ENCODE measurements around the gene ELOVL6.
"Not testable (repeated sequence)": the region's sequence is repeated elsewhere in the genome, so short reads cannot be mapped to it uniquely, and the experiment has no call there.

ELOVL6 gene

DNA sequence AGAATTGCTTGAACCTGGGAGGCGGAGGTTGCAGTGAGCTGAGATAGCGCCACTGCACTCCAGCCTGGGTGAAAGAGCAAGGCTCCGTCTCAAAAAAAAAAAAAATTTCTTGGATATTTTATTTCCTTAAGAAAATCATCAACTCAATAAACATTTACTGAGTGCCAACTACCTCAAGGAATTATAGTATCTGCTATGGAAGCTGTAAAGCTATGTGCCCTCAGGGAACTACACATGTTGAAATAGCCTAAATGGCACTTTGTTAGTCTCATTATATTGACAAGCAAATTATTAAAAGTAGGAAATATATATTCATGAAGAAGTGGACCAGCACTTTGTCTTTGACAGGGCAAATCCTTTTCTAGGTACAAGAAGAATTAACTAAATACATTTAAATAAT is 40.8 kb downstream of the ELOVL6 start:
- DNase-seq = no peak

DNA sequence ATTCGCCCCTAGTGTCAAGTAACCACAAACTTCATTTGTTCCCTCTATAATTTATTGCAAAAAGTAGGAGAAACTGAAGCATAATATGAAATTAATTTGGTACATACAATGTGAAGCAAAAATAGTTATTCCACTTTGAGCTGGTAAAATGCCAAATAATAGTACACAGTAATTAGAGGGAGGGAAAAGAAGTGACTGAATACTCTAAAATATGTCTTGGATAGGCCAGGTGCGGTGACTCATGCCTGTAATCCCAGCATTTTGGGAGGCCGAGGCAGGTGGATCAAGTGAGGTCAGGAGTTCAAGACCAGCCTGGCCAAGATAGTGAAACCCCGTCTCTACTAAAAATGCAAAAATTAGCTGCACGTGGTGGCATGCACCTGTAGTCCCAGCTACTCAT is 41.2 kb downstream of the ELOVL6 start:
- not testable (repeated sequence) for DNase-seq

DNA sequence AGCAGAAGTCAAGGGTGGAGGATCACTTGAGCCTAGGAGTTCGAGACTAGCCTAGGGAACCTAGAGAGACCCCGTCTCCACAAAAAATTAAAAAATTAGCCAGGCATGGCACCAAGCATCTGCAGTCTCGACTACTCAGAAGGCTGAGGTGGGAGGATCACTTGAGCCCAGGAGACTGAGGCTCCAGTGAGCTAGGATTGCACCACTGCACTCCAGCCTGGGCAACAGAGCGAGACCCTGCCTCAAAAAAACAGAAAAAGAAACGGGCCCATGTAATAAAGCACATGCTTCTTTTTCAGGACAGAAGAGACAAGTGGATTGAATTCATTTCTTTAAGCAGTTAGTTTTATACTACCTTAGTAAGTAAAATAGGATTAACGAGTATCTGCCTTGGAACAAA is 42.0 kb downstream of the ELOVL6 start:
- no peak for DNase-seq

DNA sequence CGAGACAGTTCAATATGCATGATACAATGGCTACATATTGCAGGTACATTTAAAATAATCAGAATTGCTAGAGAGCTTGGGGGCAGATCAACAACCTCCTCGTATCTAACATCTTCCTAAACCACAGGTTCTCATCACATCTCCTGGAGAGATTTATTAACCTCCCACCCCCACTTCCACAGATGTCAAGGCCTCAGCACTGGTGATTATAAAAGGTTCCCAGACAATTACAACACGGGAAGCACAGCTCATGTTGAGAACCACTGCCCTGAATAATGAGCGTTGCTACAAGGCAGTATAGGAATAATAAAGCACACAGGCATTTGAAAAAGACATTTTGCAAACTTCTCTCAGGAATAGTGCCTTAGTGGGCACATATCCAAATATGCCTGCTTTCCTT is 42.8 kb downstream of the ELOVL6 start:
- DNase-seq = no peak

DNA sequence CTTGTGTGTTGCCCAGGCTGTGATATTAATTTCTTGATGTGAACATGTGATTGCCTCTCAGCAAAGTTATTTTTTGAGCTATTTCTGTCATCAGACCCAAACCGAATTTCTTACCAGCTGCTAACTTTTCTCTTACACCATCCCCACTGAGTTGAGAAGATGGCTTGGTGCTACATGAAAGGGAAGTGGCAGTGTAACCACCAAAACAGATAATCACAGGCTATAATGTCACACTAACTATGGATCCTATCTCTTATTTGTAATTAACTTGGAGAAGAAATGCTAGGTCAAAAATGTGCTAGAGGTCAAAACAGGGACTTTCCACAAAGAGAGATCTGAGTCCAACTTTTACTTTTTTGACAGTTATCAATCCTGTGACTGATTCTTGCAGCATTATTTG is 43.8 kb downstream of the ELOVL6 start:
- no peak for DNase-seq

DNA sequence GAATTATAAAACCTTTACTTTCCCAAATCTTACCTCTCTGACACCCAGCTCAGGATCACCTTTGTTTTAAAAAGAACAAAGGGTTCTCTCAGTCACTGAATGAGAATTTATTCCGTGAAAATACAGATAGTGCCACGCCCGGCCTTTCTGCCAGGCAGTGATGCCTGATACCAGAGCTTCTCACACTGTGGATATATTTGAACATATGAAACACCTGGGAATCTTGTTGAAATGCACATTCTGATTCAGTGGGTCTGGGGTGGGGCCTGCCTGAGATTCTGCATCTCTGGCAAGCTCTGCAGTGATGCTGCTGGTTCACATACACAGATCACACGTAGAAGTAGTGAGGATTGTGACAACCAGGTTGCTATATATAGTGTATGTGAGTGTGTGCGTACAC is 46.0 kb downstream of the ELOVL6 start:
- no peak for DNase-seq

DNA sequence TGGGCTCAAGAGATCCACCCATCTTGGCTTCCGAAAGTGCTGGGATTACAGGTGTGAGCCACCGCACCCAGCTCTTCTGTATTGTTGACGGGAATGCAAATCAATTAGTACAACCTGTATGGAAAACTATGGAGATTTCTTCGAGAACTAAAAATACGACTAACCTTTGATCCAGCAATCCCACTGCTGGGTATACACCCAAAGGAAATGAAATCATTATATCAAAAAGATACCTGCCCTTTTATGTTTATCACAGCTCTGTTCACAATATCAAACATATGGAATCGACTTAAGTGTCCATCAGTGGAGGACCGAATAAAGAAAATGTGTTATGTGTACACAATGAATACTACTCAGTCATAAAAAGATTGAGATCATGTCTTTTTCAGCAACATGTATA is 49.3 kb downstream of the ELOVL6 start:
- DNase-seq = no peak

DNA sequence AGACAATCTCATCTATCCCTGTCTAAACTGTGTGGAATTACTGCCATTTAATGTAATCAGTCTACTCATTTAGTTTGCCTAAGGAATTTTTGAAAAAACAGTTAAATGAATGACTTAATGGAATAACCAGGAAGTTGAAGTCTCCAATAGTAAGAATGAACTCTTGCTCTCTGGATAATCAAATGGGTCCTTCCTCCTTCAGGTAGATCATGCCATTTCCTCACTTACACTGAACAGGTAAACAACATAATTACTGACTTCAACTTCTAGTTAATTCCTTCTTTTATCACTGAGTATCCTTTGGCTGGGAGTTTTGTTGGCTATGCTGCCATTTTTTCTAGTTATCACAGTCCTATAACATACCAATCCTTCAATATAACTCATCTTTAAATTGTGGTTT is 56.0 kb downstream of the ELOVL6 start:
- DNase-seq = no peak

DNA sequence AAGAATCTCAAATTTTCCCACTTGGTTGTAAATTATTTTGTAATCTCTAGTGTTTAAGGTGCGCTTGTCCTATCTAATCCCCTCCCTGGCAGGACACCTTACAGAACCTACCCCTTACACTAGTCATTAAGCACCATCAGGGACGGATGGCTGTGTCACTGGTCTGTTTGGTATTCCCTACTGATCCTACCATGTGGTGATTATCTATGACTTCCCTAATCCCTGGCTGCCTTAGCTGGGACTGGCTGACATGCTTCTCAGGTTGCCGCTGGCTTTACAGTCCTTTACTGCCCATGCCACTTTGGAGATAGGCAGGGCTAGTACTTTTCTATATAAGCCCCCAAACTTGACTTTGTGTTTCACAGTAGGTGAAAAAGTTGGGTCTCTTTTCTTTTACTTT is 58.6 kb downstream of the ELOVL6 start:
- DNase-seq = no peak

DNA sequence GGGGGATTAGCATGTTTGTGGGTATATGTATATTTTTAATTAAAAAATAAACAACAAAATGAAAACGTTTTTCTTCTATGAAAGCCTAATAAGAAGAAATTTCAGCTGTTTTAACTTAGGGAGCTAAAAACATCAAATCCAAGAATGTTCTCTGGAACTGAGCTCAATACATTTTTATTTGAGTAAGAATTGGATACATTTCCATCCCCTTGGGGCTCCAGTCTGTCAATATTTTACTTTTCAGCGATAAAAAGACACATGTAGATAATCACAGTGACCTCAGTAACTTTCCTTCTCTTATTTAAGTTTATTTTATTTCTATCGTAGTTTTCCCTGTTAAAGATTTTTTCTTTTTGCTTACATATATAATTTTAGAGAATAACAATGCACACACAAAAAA is 59.3 kb downstream of the ELOVL6 start:
- no peak for DNase-seq

DNA sequence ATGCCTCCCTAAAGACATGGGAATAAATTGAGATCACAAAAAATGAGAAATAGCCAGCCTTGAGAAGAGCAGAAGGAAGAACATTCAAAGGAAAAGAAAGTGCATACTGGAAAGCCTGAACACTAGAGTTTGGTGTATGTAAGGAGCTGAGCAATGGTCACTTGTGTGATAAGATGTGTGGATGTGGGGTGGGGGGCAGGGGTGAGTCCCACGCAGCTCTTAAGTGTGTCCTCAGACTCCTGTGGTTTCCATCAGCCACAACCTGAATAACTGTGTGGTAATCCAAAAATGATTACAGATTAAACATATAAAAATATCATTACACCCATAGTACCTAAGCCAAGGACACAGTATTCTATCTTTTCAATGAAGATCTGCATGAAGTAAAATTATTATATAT is 59.9 kb downstream of the ELOVL6 start:
- DNase-seq = no peak

DNA sequence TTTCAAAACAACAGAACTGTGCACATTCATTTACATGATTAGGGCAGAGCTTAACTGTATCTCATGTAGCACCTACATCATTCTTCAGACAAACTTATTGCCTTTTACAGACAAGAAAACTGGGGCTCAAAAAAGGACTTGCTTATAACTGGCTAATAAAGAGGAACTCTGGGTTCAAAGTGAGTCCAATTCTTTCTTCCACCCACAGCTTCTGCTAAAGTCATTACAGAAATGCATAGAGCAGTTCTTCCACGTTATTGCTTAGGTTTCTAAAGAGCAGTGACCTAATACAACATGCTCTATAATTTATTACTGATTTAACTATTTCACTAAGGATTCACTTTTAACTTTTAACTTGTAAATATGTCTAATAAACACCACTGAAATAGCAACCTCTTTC is 60.6 kb downstream of the ELOVL6 start:
- no peak for DNase-seq

DNA sequence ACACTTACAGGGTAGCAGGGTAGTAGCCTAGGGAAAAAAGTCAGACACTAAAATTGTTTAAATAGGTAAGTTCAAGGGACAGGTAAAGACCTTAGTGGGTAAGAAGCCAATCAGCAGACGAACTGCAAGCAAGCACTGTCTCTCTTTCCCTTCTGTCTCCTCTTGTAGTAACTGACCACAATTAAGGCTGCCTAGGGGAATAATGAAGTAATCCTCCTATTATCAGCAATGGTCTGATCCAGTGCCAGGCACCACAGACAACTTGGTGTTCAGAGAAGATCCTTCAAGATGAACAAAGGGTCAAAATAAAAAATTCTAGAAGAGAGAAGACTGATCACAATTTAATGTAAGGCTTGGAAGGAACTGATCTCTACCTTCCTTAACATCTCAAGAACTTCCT is 62.9 kb downstream of the ELOVL6 start:
- no peak for DNase-seq

DNA sequence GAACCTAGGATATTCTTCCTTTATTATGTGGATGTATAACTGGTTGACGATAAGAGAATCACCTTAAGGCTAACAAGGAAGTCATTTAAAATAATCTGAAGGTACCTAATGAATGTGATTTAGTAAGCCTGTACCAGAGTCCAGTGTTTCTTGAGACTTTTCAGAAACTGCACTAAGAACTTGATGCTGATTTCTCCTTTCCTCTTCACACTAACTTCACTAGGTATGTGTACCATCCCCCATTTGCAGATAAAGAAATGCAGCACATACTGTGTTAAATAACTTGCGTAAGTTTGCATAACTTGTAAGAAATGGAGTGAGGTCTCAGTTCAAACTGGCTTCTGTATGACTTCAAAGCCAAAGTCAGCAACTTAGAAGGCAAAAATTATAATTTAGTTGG is 63.3 kb downstream of the ELOVL6 start:
- DNase-seq = no peak

DNA sequence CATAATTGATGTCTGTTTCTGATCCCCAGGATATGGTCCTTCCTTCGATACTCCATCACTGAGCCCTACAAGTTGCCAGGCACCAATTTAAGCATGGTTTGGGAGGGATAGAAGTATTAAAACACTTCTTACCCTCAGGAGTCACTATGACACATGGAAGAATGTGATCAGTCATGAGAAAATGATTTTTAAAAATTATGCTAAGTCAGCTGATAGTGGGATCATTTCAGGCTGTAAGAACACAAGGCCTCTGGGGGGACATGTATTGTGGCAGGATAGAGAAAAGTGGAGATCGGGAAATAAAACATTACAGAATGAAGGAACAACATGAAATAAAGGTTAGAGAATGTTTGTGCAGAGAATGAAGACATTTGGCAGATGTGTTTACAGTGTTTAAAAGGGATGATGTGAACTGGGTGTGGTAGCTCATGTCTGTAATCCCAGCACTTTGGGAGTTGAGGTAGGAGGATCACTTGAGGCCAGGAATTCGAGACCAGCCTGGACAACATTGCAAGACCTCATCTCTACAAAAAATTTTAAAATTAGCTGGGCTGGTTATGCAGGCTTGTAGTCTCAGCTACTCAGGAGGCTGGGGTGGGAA is 64.0 kb downstream of the ELOVL6 start:
- no peak for DNase-seq

DNA sequence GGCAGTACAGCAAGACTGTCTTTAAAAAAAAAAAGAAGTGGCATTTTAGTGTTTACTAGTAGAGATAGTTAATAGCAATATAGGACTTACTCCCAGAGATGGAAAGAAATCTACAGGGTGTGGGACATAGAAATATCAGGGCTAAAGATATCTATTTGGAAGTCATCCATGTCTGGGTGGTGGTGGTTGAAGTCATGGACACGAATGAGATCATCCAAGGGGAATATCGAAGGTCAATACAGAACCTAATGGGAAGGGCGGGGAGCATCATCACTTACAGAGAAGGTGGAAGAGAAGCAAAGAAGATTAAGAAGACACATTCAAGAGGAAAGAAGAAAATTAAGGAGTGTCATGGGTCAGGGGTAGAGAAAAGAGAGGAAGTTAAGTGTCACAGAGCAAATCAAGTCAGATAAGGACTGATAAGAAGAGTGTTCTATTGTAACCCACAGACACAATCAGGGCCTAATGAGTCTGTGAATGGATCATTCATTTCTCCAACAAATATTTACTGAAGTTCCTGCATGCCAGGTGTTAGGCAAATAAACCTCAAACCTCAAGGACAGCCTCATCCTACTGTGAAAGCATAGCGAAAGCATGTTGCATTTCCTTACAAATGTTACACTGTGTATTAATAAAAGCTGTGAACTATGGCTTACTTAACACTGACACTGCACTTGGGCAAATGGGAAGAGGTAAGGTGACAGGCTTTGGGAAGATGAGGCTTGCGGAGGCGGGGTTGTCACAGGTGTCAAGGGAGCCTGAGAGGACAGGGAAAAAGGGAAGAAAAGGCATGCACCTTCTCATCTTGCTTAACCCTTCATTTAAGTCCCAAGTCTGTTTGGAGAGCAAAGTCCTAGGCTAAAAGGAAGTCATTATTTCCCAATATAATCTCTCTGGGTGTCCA is 65.3 kb downstream of the ELOVL6 start:
- peak; percentile 88 for DNase-seq

DNA sequence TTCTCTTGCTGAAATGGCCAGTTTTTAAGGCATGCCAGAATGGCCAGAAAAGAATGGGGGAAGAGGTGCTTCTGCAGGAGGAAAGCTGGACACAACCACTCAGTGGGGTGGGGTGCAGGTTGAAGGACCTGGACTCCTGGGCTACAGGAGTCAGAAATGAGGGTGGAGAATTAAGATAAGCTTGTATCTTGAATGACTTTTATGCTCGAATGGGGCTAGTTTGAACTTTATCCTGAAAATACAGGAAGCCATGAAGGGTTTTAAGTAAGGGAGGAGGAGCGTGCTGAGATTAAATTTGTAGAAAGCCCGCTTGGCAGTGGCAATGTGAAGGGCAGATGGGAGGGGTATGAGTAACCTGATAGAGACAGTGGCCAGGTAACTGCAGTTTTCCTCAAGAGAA is 66.5 kb downstream of the ELOVL6 start:
- DNase-seq = no peak

DNA sequence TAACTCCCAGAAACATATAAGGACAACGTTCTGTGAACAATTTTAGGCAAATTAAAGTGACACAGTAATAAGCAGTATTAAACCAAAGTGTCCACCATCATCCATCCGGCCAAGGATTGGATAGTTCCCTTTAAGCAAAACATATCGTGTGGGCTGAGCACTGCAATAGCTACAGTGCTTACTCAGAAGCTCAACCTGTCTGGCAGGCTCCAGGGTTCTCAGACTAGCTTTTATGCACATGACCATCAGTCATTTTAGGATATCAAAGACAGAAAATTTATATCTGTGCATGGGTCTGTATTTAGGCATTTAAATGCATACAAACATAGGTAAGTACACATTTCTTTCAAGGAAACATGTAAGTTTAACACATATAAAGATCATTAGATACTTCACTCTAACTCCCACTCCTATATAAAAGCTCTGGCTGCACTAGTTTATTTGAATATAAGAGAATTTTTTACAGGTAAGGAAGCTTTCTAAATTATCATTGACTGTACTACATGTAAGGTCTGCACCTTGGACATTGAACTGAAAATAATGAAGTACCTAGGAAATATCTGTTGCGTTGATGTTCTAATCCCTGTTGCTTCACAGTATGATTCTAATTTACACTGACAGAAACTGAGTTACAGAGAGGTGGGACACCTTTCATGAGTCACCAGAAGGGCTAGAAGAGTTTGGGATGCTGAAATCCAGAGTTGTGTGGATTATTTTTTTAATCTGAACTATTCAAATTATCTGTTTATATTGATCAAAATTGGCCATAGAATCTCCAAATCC is 67.6 kb downstream of the ELOVL6 start:
- DNase-seq = no peak

DNA sequence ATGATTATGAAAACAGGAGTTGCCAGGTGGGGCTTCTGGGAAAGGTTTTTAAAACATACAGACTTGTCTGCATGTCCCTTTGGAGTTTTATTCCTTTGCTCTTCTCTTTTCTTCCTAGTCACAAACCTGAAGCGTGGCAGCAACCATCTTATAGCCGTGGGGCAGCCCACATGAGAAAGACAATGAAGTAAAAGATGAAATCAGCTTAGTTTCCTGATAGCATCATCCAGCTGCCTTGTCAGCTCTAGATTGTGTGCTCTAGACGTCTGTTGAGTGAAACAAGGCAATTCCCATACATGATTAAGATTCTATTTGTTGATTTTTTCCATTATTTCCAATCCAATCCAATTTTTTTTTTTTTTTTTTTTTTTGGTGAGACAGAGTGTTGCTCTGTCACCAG is 68.9 kb downstream of the ELOVL6 start:
- DNase-seq = no peak

DNA sequence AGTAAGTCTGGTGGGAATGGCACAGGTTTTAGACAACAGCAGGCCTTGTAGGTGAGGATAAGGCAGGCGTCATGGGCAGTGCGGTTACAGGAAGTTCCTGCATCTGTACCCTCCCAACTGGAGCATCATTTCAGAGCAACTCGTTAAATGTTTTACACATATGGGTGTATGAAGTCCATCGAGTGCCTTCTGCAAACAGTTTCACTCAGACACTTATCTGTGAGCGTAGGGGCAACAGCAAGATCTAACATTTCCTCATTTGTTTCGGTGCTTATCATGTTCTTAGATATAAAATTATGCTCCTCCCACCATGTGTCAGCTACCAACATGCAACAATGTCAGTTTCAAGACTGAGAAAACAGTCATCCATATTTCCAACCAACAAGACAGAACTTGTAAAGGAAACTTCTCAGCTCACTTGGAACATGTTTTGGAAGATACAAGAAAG is 69.9 kb downstream of the ELOVL6 start:
- no peak for DNase-seq

DNA sequence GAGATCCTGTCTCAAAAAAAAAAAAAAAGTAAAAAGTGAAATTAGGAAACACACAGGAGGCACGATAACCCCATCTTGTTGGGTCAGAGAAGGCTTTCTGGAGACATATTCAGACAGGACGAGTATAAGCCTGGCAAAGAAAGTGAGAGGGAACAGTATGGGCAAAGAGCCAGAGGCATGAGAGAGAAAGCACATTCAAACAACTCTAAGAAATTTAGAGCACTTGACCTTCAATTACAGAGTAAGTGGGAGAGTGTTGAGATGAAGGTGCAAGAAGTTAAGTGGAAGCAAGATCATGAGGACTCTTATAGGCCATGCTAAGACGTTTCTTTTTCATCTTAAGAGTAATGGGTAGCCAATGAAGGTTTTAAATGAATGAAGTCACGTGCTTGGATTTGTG is 70.4 kb downstream of the ELOVL6 start:
- no peak for DNase-seq

DNA sequence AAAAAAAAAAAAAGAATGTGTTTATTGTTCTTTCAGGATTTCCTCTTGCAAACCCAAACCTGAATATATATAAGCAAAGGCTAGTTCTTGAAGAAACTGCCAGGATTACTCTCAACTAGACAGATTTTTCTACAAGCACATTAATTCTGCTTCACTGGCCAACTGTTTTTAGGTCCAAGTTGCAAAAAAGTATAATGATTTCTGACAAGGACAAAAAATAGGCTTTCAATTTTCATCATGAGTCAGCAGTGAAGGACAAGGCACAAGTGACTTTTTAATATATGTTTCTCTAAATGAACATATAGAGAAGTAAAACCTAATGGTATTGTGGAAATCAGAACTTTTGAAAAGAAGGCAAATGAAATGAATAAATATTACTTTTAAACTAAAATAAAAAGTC is 73.7 kb downstream of the ELOVL6 start:
- no peak for DNase-seq

DNA sequence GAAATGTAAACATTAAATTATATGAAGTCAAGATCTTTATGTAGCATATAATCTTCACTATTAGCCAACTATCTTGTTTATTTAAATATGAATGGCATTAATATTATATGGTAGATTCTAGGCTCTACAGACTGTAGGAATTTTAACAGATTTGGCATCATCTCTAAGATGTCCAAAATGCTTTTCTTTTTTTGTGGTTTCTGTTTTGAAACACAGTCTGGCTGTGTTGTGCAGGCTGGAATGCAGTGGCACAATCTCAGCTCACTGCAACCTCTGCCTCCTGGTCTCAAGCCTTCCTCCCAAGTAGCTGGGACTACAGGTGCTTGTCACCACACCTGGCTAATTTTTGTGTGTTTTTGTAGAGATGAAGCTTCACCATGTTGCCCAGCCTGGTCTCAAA is 76.2 kb downstream of the ELOVL6 start:
- DNase-seq = no peak

DNA sequence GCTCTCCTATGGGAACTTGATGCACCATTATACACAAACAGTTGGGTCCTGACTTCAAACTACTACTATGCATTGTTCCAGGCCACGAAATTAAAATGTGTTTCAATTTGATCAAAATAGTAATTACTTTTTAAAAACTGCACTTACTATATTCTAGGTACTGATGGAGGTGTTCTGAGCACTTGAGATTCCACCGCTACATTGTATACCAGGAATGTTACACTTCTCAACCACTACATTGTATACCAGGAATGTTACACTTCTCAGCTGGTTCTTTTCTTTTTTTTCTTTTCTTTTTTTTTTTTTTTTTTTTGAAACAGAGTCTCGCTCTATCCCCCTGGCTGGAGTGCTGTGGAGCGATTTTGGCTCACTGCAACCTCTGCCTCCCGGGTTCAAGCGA is 77.9 kb downstream of the ELOVL6 start:
- DNase-seq = no peak
